Measurements from ENCODE around the gene RNF123. TPM values are rescaled to one million over a fixed set of nuclear protein-coding genes. Genes with fewer than 3 reads are reported as not detected.

Gene RNF123
- total RNA-seq, 4 donors from 2014 or later, result 23.4 to 36.2 (median 31.5) TPM

DNA sequence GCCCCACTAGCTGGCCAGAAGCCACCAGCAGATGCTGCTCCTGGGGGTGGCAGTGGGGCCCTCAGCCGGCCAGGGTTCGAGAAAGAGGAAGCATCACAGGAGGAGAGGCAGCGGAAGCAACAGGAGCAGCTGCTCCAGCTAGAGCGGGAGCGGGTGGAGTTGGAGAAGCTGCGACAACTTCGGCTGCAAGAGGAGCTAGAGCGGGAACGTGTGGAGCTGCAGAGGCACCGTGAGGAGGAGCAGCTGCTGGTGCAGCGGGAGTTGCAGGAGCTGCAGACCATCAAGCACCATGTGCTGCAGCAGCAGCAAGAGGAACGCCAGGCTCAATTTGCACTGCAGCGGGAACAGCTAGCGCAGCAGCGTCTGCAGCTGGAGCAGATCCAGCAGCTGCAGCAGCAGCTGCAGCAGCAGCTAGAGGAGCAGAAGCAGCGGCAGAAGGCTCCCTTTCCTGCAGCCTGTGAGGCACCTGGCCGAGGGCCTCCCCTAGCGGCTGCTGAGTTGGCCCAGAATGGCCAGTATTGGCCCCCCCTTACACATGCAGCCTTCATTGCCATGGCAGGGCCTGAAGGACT, 32.7 kb upstream of the RNF123 start:
- H3K27ac ChIP-seq (replicated peaks in 1 of 4), result no peak overlapping the region
- H3K4me1 ChIP-seq, result peaks cover 0 to 7% (median 6%) of the 10 kb centered on the region in 4 donors
- intact Hi-C loops (cut with DNase I), result no loop called here
- DNase-seq (ENCODE audit: extremely low spot score), result no peak
- TF ChIP-seq POLR2AphosphoS5 (IDR thresholded peaks at IDR 0.05), result no peak
- 57% methylated on average over 14 of the region's 18 CpGs for WGBS
- no peaks in the 10 kb centered on the region for H3K9me3 ChIP-seq
- H3K36me3 ChIP-seq, result no peaks in the 10 kb centered on the region
- H3K4me3 ChIP-seq, result no peak overlapping the region
- H3K27me3 ChIP-seq, result peaks cover 0 to 15% (median 0%) of the 10 kb centered on the region in 4 donors

DNA sequence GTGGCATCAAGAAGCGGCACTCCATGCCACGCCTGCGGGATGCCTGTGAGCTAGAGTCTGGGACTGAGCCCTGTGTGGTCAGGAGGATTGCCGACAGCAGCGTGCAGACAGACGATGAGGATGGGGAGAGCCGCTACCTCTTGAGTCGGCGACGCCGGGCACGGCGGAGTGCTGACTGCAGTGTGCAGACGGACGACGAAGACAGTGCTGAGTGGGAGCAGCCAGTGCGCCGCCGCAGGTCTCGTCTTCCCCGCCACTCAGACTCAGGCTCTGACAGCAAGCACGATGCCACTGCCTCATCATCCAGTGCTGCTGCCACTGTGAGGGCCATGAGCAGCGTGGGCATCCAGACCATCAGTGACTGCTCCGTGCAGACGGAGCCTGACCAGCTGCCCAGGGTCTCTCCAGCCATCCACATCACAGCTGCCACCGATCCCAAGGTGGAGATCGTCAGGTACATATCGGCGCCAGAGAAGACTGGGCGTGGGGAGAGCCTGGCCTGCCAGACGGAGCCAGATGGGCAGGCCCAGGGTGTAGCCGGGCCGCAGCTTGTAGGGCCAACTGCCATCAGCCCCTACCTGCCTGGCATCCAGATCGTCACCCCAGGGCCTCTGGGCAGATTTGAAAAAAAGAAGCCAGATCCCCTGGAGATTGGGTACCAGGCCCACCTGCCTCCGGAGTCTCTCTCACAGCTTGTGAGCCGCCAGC, 32.0 kb upstream of the RNF123 start:
- peaks cover 0 to 22% (median 0%) of the 10 kb centered on the region in 4 donors for H3K27me3 ChIP-seq
- 94% methylated on average over 30 of the region's 36 CpGs for WGBS
- intact Hi-C loops (cut with DNase I), result no loop called here

DNA sequence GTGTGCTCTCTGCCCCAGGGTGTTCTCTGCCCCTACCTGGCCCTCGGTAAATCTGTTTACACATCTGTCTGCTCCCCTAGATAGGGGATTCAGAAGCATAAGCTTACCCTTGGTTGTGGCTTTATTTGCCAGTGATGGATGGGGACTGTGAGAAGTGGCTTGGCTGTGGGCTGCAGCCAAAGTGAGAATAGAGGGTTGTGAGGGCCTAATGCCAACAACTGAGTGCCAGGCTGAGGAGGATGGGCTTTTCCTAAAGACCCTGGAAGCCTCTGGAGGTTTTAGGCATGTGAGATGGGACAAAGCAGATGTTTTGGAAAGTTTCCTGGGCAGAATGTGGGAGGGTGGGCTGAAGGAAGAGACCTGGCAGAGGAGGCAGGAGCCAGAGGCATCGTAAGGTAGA, 30.6 kb upstream of the RNF123 start:
- H3K4me1 ChIP-seq, result peaks cover 0 to 7% (median 6%) of the 10 kb centered on the region in 4 donors
- WGBS, result 75% methylated on average over 2 of the region's 2 CpGs
- no peaks in the 10 kb centered on the region for H3K9me3 ChIP-seq
- no peaks in the 10 kb centered on the region for H3K36me3 ChIP-seq
- no peak for DNase-seq (ENCODE audit: extremely low spot score)
- TF ChIP-seq POLR2AphosphoS5 (IDR thresholded peaks at IDR 0.05), result no peak
- H3K4me3 ChIP-seq, result no peak overlapping the region
- no peak overlapping the region for H3K27ac ChIP-seq (replicated peaks in 1 of 4)
- H3K27me3 ChIP-seq, result peaks cover 0 to 36% (median 0%) of the 10 kb centered on the region in 4 donors
- intact Hi-C loops (cut with DNase I), result no loop called here

More for the DNA sequence above, 32.0 kb upstream of the RNF123 start:
- Histone ChIP-seq H3K4me3 (no peak overlapping the region), H3K27ac (replicated peaks in 1 of 4) (no peak overlapping the region), H3K4me1 (peaks cover 0 to 7% (median 6%) of the 10 kb centered on the region in 4 donors), H3K9me3 (no peaks in the 10 kb centered on the region), H3K36me3 (no peaks in the 10 kb centered on the region)
- TF ChIP-seq, protein P1, sequence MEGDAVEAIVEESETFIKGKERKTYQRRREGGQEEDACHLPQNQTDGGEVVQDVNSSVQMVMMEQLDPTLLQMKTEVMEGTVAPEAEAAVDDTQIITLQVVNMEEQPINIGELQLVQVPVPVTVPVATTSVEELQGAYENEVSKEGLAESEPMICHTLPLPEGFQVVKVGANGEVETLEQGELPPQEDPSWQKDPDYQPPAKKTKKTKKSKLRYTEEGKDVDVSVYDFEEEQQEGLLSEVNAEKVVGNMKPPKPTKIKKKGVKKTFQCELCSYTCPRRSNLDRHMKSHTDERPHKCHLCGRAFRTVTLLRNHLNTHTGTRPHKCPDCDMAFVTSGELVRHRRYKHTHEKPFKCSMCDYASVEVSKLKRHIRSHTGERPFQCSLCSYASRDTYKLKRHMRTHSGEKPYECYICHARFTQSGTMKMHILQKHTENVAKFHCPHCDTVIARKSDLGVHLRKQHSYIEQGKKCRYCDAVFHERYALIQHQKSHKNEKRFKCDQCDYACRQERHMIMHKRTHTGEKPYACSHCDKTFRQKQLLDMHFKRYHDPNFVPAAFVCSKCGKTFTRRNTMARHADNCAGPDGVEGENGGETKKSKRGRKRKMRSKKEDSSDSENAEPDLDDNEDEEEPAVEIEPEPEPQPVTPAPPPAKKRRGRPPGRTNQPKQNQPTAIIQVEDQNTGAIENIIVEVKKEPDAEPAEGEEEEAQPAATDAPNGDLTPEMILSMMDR (IDR thresholded peaks at IDR 0.05), result no peak
- TF ChIP-seq EP300 (IDR thresholded peaks at IDR 0.05), result no peak
- no peak for TF ChIP-seq POLR2A (IDR thresholded peaks at IDR 0.05; ENCODE audit: low read depth)
- no peak for TF ChIP-seq POLR2AphosphoS5 (IDR thresholded peaks at IDR 0.05)
- no peak for DNase-seq (ENCODE audit: extremely low spot score)

DNA sequence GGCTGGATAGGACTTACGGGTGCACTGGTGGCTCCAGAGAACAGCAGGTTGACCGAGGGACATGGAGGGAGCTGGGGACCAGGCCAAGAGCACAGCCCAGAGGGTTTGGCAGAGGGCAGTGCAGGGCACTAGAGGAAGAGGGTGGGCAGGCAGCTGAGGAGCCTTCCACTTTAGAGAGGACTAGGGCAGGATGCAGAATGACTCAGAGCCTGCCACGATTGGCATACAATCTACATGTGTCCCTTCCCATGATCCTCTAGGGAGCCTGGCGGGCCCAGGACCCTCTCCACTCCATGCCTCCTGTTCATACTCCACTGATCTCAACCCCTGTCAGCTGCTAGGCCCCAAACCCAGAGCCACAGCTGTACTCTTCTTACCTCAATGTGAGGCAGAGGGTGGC, 29.6 kb upstream of the RNF123 start:
- intact Hi-C loops (cut with DNase I), result no loop called here
- H3K27me3 ChIP-seq, result peaks cover 0 to 46% (median 0%) of the 10 kb centered on the region in 4 donors
- TF ChIP-seq POLR2A (IDR thresholded peaks at IDR 0.05; ENCODE audit: low read depth), result no peak
- TF ChIP-seq, protein P1 (IDR thresholded peaks at IDR 0.05), result no peak
- no peak for TF ChIP-seq EP300 (IDR thresholded peaks at IDR 0.05)
- no peak overlapping the region for H3K27ac ChIP-seq (replicated peaks in 1 of 4)
- no peak for DNase-seq (ENCODE audit: extremely low spot score)
- peaks cover 0 to 7% (median 6%) of the 10 kb centered on the region in 4 donors for H3K4me1 ChIP-seq
- no peaks in the 10 kb centered on the region for H3K9me3 ChIP-seq
- 66% methylated on average over 4 of the region's 4 CpGs for WGBS
- no peaks in the 10 kb centered on the region for H3K36me3 ChIP-seq
- H3K4me3 ChIP-seq, result no peak overlapping the region

DNA sequence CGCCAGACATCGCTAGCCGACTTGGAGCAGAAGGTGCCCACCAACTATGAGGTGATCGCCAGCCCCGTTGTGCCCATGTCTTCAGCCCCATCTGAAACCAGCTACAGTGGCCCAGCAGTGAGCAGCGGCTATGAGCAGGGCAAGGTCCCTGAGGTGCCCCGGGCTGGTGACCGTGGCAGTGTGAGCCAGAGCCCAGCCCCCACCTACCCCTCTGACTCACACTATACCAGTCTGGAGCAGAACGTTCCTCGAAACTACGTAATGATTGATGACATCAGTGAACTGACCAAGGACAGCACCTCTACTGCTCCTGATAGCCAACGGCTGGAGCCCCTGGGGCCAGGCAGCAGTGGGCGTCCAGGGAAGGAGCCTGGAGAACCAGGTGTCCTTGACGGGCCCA, 28.1 kb upstream of the RNF123 start:
- Histone ChIP-seq H3K4me3 (no peak overlapping the region), H3K36me3 (no peaks in the 10 kb centered on the region), H3K9me3 (no peaks in the 10 kb centered on the region), H3K27ac (replicated peaks in 1 of 4) (no peak overlapping the region), H3K27me3 (peaks cover 0 to 59% (median 0%) of the 10 kb centered on the region in 4 donors), H3K4me1 (peaks cover 0 to 7% (median 6%) of the 10 kb centered on the region in 4 donors)
- 82% methylated on average over 13 of the region's 14 CpGs for WGBS
- intact Hi-C loops (cut with DNase I), result no loop called here
- TF ChIP-seq POLR2A (IDR thresholded peaks at IDR 0.05; ENCODE audit: low read depth) (no peak), POLR2AphosphoS5 (IDR thresholded peaks at IDR 0.05) (no peak), EP300 (IDR thresholded peaks at IDR 0.05) (no peak)
- TF ChIP-seq, protein P1 (IDR thresholded peaks at IDR 0.05), result no peak
- DNase-seq (ENCODE audit: extremely low spot score), result no peak

Measured in esophagus muscularis mucosa (tissue), 4 donors.